MM.1S (cell line): ENCODE measurements around the gene ARHGAP4.
A peak's percentile ranks its signal among the peaks of the same experiment; 100 is the strongest.

ENCODE experiments used
- DNase-seq: peaks from one replicate; pipeline ENCODE4 v3.0.0-alpha.2; 2015
- H2AFZ ChIP-seq: fragments of 300-600 bp; sonication (generic); 2 replicates; pipeline ENCODE4 v1.6.0; 2016; ENCODE audit warnings: antibody characterized with exemption, low read length
- H3F3A ChIP-seq: fragments of 300-600 bp; sonication (generic); 2 replicates; pipeline ENCODE4 v1.6.1; 2016; ENCODE audit warnings: mild to moderate bottlenecking, antibody characterized with exemption, low read length, moderate library complexity, mixed read lengths; ENCODE audit not compliant: insufficient read depth
- H3K27ac ChIP-seq: fragments of 300-600 bp; sonication (generic); 2 replicates; pipeline ENCODE4 v1.5.1; 2016; ENCODE audit warnings: mild to moderate bottlenecking, low read length
- H3K27me3 ChIP-seq: fragments of 300-600 bp; sonication (generic); replicated peaks from 2 replicates; pipeline ENCODE4 v1.6.0; 2016; ENCODE audit warnings: low read length; ENCODE audit not compliant: insufficient read depth
- H3K36me3 ChIP-seq: fragments of 300-600 bp; sonication (generic); replicated peaks from 2 replicates; pipeline ENCODE4 v1.6.1; 2016; ENCODE audit warnings: mild to moderate bottlenecking, low read length, mixed read lengths; ENCODE audit not compliant: insufficient read depth
- H3K4me1 ChIP-seq: fragments of 300-600 bp; sonication (generic); 2 replicates; pipeline ENCODE4 v1.6.1; 2016; ENCODE audit warnings: low read length, mixed read lengths
- H3K4me2 ChIP-seq: fragments of 300-600 bp; sonication (generic); 2 replicates; pipeline ENCODE4 v1.6.0; 2016; ENCODE audit warnings: low read depth, low read length
- H3K4me3 ChIP-seq: fragments of 300-600 bp; sonication (generic); 2 replicates; pipeline ENCODE4 v1.5.1; 2016; ENCODE audit warnings: low read length, mixed read lengths
- H3K79me2 ChIP-seq: fragments of 300-600 bp; sonication (generic); 2 replicates; pipeline ENCODE4 v1.6.1; 2016; ENCODE audit warnings: mixed run types, low read length, mixed read lengths
- H3K9ac ChIP-seq: fragments of 300-600 bp; sonication (generic); 2 replicates; pipeline ENCODE4 v1.6.1; 2016; ENCODE audit warnings: low read length, mixed read lengths
- H3K9me2 ChIP-seq: fragments of 300-600 bp; sonication (generic); replicated peaks from 2 replicates; pipeline ENCODE4 v1.6.1; 2016; ENCODE audit warnings: mild to moderate bottlenecking, low read length, mixed read lengths; ENCODE audit not compliant: insufficient read depth
- H3K9me3 ChIP-seq: fragments of 300-600 bp; sonication (generic); replicated peaks from 2 replicates; pipeline ENCODE4 v1.6.1; 2016; ENCODE audit warnings: mild to moderate bottlenecking, low read length, mixed read lengths; ENCODE audit not compliant: insufficient read depth
- H4K20me1 ChIP-seq: fragments of 300-600 bp; sonication (generic); 2 replicates; pipeline ENCODE4 v1.6.1; 2016; ENCODE audit warnings: mild to moderate bottlenecking, low read length, moderate library complexity, mixed read lengths; ENCODE audit not compliant: insufficient read depth
- CTCF ChIP-seq: fragments of 300-600 bp; sonication (generic); IDR thresholded peaks from 2 replicates; pipeline ENCODE4 v1.5.1; 2016; ENCODE audit warnings: antibody characterized with exemption, low read length, mixed read lengths
- EZH2 ChIP-seq: fragments of 300-600 bp; sonication (generic); optimal IDR thresholded peaks from 2 replicates; pipeline ENCODE3; 2017; ENCODE audit warnings: low read depth, mild to moderate bottlenecking, antibody characterized with exemption, low read length, mixed read lengths
- EZH2phosphoT487 ChIP-seq: fragments of 300-600 bp; sonication (generic); IDR thresholded peaks from 2 replicates; pipeline ENCODE4 v1.6.1; 2018; ENCODE audit warnings: antibody characterized with exemption, low read length

ARHGAP4 gene

GRCh38 chrX:153927922-153928760, 2.1 kb upstream of the ARHGAP4 start:
- no peaks in the 10 kb centered on the region for H3K36me3 ChIP-seq
- H3K79me2 ChIP-seq, result peaks cover 52% of the 10 kb centered on the region
- H3K9ac ChIP-seq, result peak overlapping the region; percentile 91
- H3K9me2 ChIP-seq, result no peaks in the 10 kb centered on the region
- peaks cover 11% of the 10 kb centered on the region; the same call in 1 of the 2 replicates for H3K4me1 ChIP-seq
- H3F3A ChIP-seq, result peaks cover 38% of the 10 kb centered on the region
- TF ChIP-seq EZH2phosphoT487 (no peak), EZH2 (no peak), CTCF (no peak)
- peak; percentile 96 for DNase-seq
- no peaks in the 10 kb centered on the region for H3K9me3 ChIP-seq
- no peak overlapping the region for H2AFZ ChIP-seq
- peak overlapping the region; percentile 78 for H3K4me3 ChIP-seq
- peak overlapping the region; percentile 98 for H3K27ac ChIP-seq
- peak overlapping the region; percentile 73 for H3K4me2 ChIP-seq
- no peaks in the 10 kb centered on the region for H3K27me3 ChIP-seq
- no peaks in the 10 kb centered on the region for H4K20me1 ChIP-seq

GRCh38 chrX:153927672-153927921, 1.5 kb upstream of the ARHGAP4 start:
- peak; percentile 14 for DNase-seq
- Histone ChIP-seq H3K9ac (peak overlapping the region; percentile 91), H3K79me2 (peaks cover 52% of the 10 kb centered on the region), H3K4me1 (peaks cover 11% of the 10 kb centered on the region; the same call in 1 of the 2 replicates), H3F3A (peaks cover 38% of the 10 kb centered on the region), H3K9me2 (no peaks in the 10 kb centered on the region), H3K4me2 (peak overlapping the region; percentile 73), H3K9me3 (no peaks in the 10 kb centered on the region), H2AFZ (no peak overlapping the region), H4K20me1 (no peaks in the 10 kb centered on the region), H3K27me3 (no peaks in the 10 kb centered on the region), H3K36me3 (no peaks in the 10 kb centered on the region), H3K27ac (peak overlapping the region; percentile 98), H3K4me3 (peak overlapping the region; percentile 78)
- TF ChIP-seq EZH2 (no peak), CTCF (no peak), EZH2phosphoT487 (no peak)

- Histone ChIP-seq H3K9me2 (no peaks in the 10 kb centered on the region), H3K9ac (peak overlapping the region; percentile 91), H3K27ac (peak overlapping the region; percentile 98), H3K36me3 (no peaks in the 10 kb centered on the region), H2AFZ (no peak overlapping the region), H3K4me2 (peak overlapping the region; percentile 73), H3K4me3 (peak overlapping the region; percentile 78), H3K9me3 (no peaks in the 10 kb centered on the region), H3K79me2 (peaks cover 52% of the 10 kb centered on the region), H4K20me1 (no peaks in the 10 kb centered on the region), H3K4me1 (peaks cover 11% of the 10 kb centered on the region; the same call in 1 of the 2 replicates), H3F3A (peaks cover 38% of the 10 kb centered on the region), H3K27me3 (no peaks in the 10 kb centered on the region)
- TF ChIP-seq CTCF (no peak; the same call in 1 of the 2 replicates), EZH2 (no peak), EZH2phosphoT487 (no peak)
- DNase-seq, result peak; percentile 86
Measured at GRCh38 chrX:153926858-153927671, 1.0 kb upstream of the ARHGAP4 start.
